GM12878 (cell line): ENCODE data around the gene TEX22. TPM values are rescaled to one million over a fixed set of nuclear protein-coding genes. Genes with fewer than 3 reads are reported as not detected.

ENCODE experiments used
- ATAC-seq: fragments of 200-7000 bp; cut with Tn5 transposase; 3 replicates; pipeline ENCODE4 v1.9.1; 2020; ENCODE audit warnings: mild to moderate bottlenecking, moderate library complexity
- BruUV-seq: library from RNA; stranded (reverse); fragments of 400-500 nt; replicated peaks from 2 replicates; lab custom pipeline; 2021; lab: Mats Ljungman, UMichigan
- CTCF ChIA-PET: fragments of 300-600 bp; sonication (Branson Sonifier 250); formaldehyde crosslinking; extraction: SDS; loops from one replicate; lab custom pipeline; 2021; ENCODE audit warnings: inconsistent platforms; lab: Yijun Ruan, JAX
- POLR2A ChIA-PET: fragments of 350-600 bp; formaldehyde crosslinking; extraction: SDS; loops from one replicate; lab custom pipeline; 2021; ENCODE audit warnings: inconsistent platforms; lab: Charles Lee
- RAD21 ChIA-PET: fragments of 300-600 bp; sonication (Branson Sonifier 250); formaldehyde crosslinking; loops from one replicate; lab custom pipeline; 2023; ENCODE audit warnings: antibody characterized with exemption; ENCODE audit not compliant: unreplicated experiment; lab: Charles Lee
- SMC1A ChIA-PET: fragments of 300-600 bp; sonication (Branson Sonifier 250); formaldehyde crosslinking; loops from one replicate; lab custom pipeline; 2023; ENCODE audit not compliant: unreplicated experiment, uncharacterized antibody; lab: Charles Lee
- DNase-seq: peaks from one replicate; pipeline ENCODE4 v3.0.0-alpha.2; 2011; ENCODE audit warnings: low read depth, low spot score
- FAIRE-seq: peaks from 3 replicates; lab custom pipeline; 2011; peaks lifted over from hg19 to GRCh38; lab: Jason Lieb, UNC
- H2AFZ ChIP-seq: 2 replicates; pipeline ENCODE4 v1.6.0; 2011; ENCODE audit warnings: low read depth, low read length, control low read depth; ENCODE audit not compliant: control insufficient read depth
- H3K27ac ChIP-seq: 2 replicates; pipeline ENCODE4 v1.5.1; 2011; ENCODE audit warnings: control low read depth; ENCODE audit not compliant: control insufficient read depth, insufficient read depth
- H3K27me3 ChIP-seq, 2 experiments: replicated peaks in 1 of 2; 2 replicates each; pipeline versions ENCODE4 v1.6.0 to v1.6.1; 2011; ENCODE audit warnings: low read length in 1 of 2; ENCODE audit not compliant: control insufficient read depth in 2 of 2, insufficient read depth in 2 of 2
- H3K36me3 ChIP-seq, 2 experiments: 2 replicates each; pipeline ENCODE4 v1.5.1; 2011; ENCODE audit warnings: low read length in 1 of 2; ENCODE audit not compliant: control insufficient read depth in 2 of 2, insufficient read depth in 2 of 2
- H3K4me1 ChIP-seq: 2 replicates; pipeline ENCODE4 v1.6.1; 2011; ENCODE audit warnings: mild to moderate bottlenecking, low read length, moderate library complexity, mixed read lengths; ENCODE audit not compliant: control insufficient read depth, insufficient read depth
- H3K4me2 ChIP-seq: 2 replicates; pipeline ENCODE4 v1.6.0; 2011; ENCODE audit warnings: control low read depth; ENCODE audit not compliant: control insufficient read depth, insufficient read depth
- H3K4me3 ChIP-seq: fragments of 200-600 bp; sonication (generic); 2 replicates; pipeline ENCODE4 v1.5.1; 2016
- H3K79me2 ChIP-seq: 2 replicates; pipeline ENCODE4 v1.6.0; 2011; ENCODE audit warnings: low read length; ENCODE audit not compliant: control insufficient read depth, insufficient read depth
- H3K9ac ChIP-seq: 2 replicates; pipeline ENCODE4 v1.8.0; 2011; ENCODE audit warnings: low read length, control low read depth, mixed read lengths; ENCODE audit not compliant: control insufficient read depth, insufficient read depth
- H3K9me3 ChIP-seq: replicated peaks from 3 replicates; pipeline ENCODE4 v1.5.1; 2011; ENCODE audit warnings: mild to moderate bottlenecking, low read length; ENCODE audit not compliant: control insufficient read depth, insufficient read depth
- H4K20me1 ChIP-seq: 2 replicates; pipeline ENCODE4 v1.6.0; 2011; ENCODE audit not compliant: control insufficient read depth, insufficient read depth
- GATAD2B ChIP-seq: fragments of 450-650 bp; conservative IDR thresholded peaks from 2 replicates; pipeline ENCODE4 v1.6.1; 2017; ENCODE audit warnings: low read depth, mild to moderate bottlenecking, moderate library complexity
- JUNB ChIP-seq: IDR thresholded peaks from 2 replicates; pipeline ENCODE4 v1.6.1; 2016; ENCODE audit warnings: antibody characterized with exemption, mild to moderate bottlenecking
- KLF5 ChIP-seq: fragments of 450-650 bp; IDR thresholded peaks from 2 replicates; pipeline ENCODE4 v1.6.1; 2014; ENCODE audit warnings: mild to moderate bottlenecking; ENCODE audit not compliant: partially characterized antibody
- MTA2 ChIP-seq: fragments of 450-650 bp; IDR thresholded peaks from 2 replicates; pipeline ENCODE4 v1.6.1; 2016; ENCODE audit warnings: low read depth, mild to moderate bottlenecking, moderate library complexity
- NFXL1 ChIP-seq: fragments of 450-650 bp; IDR thresholded peaks from 2 replicates; pipeline ENCODE4 v1.6.1; 2017; ENCODE audit warnings: antibody characterized with exemption, mild to moderate bottlenecking, borderline replicate concordance
- PAX8 ChIP-seq: fragments of 450-650 bp; IDR thresholded peaks from 2 replicates; pipeline ENCODE4 v1.6.1; 2017; ENCODE audit warnings: mild to moderate bottlenecking, moderate library complexity
- POLR2AphosphoS2 ChIP-seq: IDR thresholded peaks from 2 replicates; pipeline ENCODE4 v1.6.1; 2011; ENCODE audit warnings: low read depth, mild to moderate bottlenecking, low read length, improper control_type of control experiment, moderate library complexity
- POU2F2 ChIP-seq: IDR thresholded peaks from 3 replicates; pipeline ENCODE4 v1.6.1; 2011; ENCODE audit warnings: low read depth, mild to moderate bottlenecking, low read length, borderline replicate concordance
- RELA ChIP-seq: fragments of 450-650 bp; IDR thresholded peaks from 2 replicates; pipeline ENCODE4 v1.8.0; 2014; ENCODE audit warnings: borderline replicate concordance; ENCODE audit not compliant: partially characterized antibody
- SMC3 ChIP-seq: IDR thresholded peaks from 2 replicates; pipeline ENCODE4 v1.6.1; 2011; ENCODE audit warnings: low read length, improper control_type of control experiment, borderline replicate concordance
- TCF3 ChIP-seq: IDR thresholded peaks from 2 replicates; pipeline ENCODE4 v1.6.1; 2012; ENCODE audit warnings: low read depth, mild to moderate bottlenecking, low read length, borderline replicate concordance; ENCODE audit not compliant: insufficient read depth
- WGBS: methylation state at CpG from one replicate; pipeline ENCODE4 v1.1.6; 2016; ENCODE audit warnings: low lambda C conversion rate; ENCODE audit not compliant: insufficient replicate concordance, insufficient coverage; ENCODE audit errors: missing lambda C conversion rate; 5-methylcytosine and 5-hydroxymethylcytosine counted together
- in situ Hi-C: fragments of 300-500 bp; cut with MboI; formaldehyde crosslinking; loops from 9 replicates; pipeline ENCODE4 v1.14.3; 2018; ENCODE audit warnings: mixed read lengths
- intact Hi-C: fragments of 100-400 bp; cut with micrococcal nuclease; formaldehyde crosslinking; loops from one replicate; pipeline ENCODE4 v1.14.2; 2022; ENCODE audit not compliant: unreplicated experiment
- polyA plus RNA-seq, 11 experiments: library from polyadenylated mRNA; depleted of rRNA in 4 of 11; unstranded in 6 of 11; stranded (reverse) in 5 of 11; fragments of >200 nt; fragmentation: Nextera tagmentation in 4 of 11; fragmentation: Illumina TruSeq in 1 of 11; extraction: Ambion mirVana in 4 of 11; extraction: Trizol in 1 of 11; gene quantifications; 1 replicate in 1 of 11; 2 replicates in 10 of 11; pipeline versions ENCODE4 v1.2.1 to v1.2.3, GENCODE V29; 2011 to 2016; ENCODE audit warnings: inconsistent platforms in 2 of 11, missing spikeins in 2 of 11, low read depth in 1 of 11
- total RNA-seq, 4 experiments: library from RNA; depleted of rRNA in 3 of 4; stranded (reverse); fragments of >200 nt in 3 of 4; fragmentation: Illumina TruSeq in 1 of 4; extraction: Trizol in 1 of 4; gene quantifications; 2 replicates each; pipeline versions ENCODE4 v1.2.1 to v1.2.3, GENCODE V29; 2013 to 2021
- TF ChIP-seq, protein P1 (sequence below): fragments of 450-650 bp; IDR thresholded peaks from 2 replicates; pipeline ENCODE4 v1.6.1; 2017; ENCODE audit warnings: borderline replicate concordance

TEX22 gene
- total and polyA plus RNA-seq, 10 of the 15 experiments (the other 5 are each of a cell fraction or from before 2014, with no cell fraction given), result 0.02 to 4.0 (median 0.63) TPM; not detected in 1

DNA sequence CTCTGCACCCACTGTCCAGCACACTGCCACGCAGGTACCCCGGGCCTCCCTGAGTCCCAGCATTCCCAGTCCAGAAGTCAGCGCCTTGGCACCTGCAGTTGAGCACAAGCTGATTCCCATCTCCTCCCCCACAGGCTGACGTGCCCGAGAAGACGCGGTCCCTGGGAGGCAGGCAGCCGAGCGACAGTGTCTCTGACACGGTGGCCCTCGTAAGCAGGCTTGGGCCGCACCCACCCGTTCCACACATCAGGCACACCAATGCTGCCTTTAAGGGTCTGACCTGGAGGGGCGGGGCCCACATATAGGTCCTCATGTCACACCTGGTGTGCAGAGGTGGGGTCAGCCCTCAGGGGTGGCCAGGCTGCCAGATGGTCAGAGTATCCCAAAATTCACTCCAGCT lies 18.4 kb upstream of the TEX22 start:
- H2AFZ ChIP-seq, result no peak overlapping the region
- no peaks in the 10 kb centered on the region for H3K27me3 ChIP-seq
- H3K4me3 ChIP-seq, result no peak overlapping the region
- no peak overlapping the region for H3K27ac ChIP-seq
- no peaks in the 10 kb centered on the region for H3K36me3 ChIP-seq
- ATAC-seq (no peak), FAIRE-seq (no peak), DNase-seq (no peak)
- BruUV-seq, result no TSS peak
- ChIA-PET CTCF (interaction anchor here (1.0 kb wide), 2 partner anchors 9 to 110 kb away, joined by 4 read pairs; no protein-coding TSS in a partner anchor), RAD21 (no interaction called here), SMC1A (no interaction called here), POLR2A (no interaction called here)
- no peaks in the 10 kb centered on the region; the same call in none of the 2 replicates for H3K4me1 ChIP-seq
- no peaks in the 10 kb centered on the region for H4K20me1 ChIP-seq
- H3K4me2 ChIP-seq, result no peak overlapping the region
- no peaks in the 10 kb centered on the region for H3K79me2 ChIP-seq
- in situ Hi-C loops (no loop called here), intact Hi-C loops (no loop called here)
- no peak for TF ChIP-seq KLF5
- TF ChIP-seq PAX8, result no peak
- TF ChIP-seq MTA2, result no peak
- no peak for TF ChIP-seq GATAD2B
- H3K9ac ChIP-seq, result no peak overlapping the region
- 88% methylated on average over 14 of the region's 14 CpGs for WGBS
- no peaks in the 10 kb centered on the region for H3K9me3 ChIP-seq

DNA sequence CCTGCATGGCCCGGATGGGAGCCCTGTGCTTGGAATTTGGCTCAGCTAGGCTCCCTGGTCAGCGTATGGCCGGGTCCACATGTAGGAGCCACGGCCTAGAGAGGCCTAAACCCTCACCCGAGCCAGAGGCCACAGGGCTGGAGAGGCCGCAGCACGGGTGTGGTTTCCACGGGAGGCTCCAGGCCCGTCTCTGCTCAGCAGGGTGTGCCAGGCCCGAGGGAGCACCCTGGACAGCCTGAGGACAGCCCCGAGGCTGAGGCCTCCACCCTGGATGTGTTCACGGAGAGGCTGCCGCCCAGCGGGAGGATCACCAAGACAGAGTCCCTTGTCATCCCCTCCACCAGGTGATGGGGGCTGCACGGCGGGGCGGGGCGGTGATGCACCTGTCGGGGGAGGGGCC lies 17.6 kb upstream of the TEX22 start:
- BruUV-seq, result no TSS peak
- no peaks in the 10 kb centered on the region; the same call in none of the 2 replicates for H3K4me1 ChIP-seq
- intact Hi-C loops, result no loop called here
- no peak for ATAC-seq
- no peaks in the 10 kb centered on the region for H4K20me1 ChIP-seq
- no peak for TF ChIP-seq SMC3
- TF ChIP-seq TCF3, result no peak
- TF ChIP-seq KLF5, result no peak
- no peak for TF ChIP-seq GATAD2B
- TF ChIP-seq JUNB, result no peak
- TF ChIP-seq NFXL1, result no peak
- no peak for TF ChIP-seq POLR2AphosphoS2
- TF ChIP-seq, protein P1, sequence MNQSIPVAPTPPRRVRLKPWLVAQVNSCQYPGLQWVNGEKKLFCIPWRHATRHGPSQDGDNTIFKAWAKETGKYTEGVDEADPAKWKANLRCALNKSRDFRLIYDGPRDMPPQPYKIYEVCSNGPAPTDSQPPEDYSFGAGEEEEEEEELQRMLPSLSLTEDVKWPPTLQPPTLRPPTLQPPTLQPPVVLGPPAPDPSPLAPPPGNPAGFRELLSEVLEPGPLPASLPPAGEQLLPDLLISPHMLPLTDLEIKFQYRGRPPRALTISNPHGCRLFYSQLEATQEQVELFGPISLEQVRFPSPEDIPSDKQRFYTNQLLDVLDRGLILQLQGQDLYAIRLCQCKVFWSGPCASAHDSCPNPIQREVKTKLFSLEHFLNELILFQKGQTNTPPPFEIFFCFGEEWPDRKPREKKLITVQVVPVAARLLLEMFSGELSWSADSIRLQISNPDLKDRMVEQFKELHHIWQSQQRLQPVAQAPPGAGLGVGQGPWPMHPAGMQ, result no peak
- TF ChIP-seq POU2F2, result no peak
- no peak for TF ChIP-seq RELA
- no peak overlapping the region for H3K27ac ChIP-seq
- H3K79me2 ChIP-seq, result no peaks in the 10 kb centered on the region
- ChIA-PET SMC1A (no interaction called here), RAD21 (no interaction called here), POLR2A (no interaction called here), CTCF (no interaction called here)
- DNase-seq, result no peak
- no peaks in the 10 kb centered on the region for H3K27me3 ChIP-seq
- no peak overlapping the region for H3K4me2 ChIP-seq
- in situ Hi-C loops, result no loop called here
- FAIRE-seq, result no peak
- WGBS, result 62% methylated on average over 14 of the region's 19 CpGs
- H3K36me3 ChIP-seq, result no peaks in the 10 kb centered on the region
- H3K9ac ChIP-seq, result no peak overlapping the region
- no peak overlapping the region for H3K4me3 ChIP-seq
- H2AFZ ChIP-seq, result no peak overlapping the region
- no peaks in the 10 kb centered on the region for H3K9me3 ChIP-seq
